Stimulated activated CD4-positive, alpha-beta T cell treated with anti-CD3 and anti-CD28 coated beads, Interleukin-12 subunit alpha, Interleukin-12 subunit beta, amount 100 ng/mL, for 24 hours (primary cell): ENCODE results near the gene RNU11.
A peak's percentile ranks its signal among the peaks of the same experiment; 100 is the strongest.
"Not testable (repeated sequence)": the region's sequence is repeated elsewhere in the genome, so short reads cannot be mapped to it uniquely, and the experiment has no call there.

Experiments used
- DNase-seq, 2 experiments: peaks; one replicate each; pipeline ENCODE4 v3.0.0-alpha.2; 2020; ENCODE audit warnings: low read depth in 2 of 2

Gene RNU11

GRCh38 chr1:28663871-28664470 is 15.6 kb downstream of the RNU11 start:
- no peak for DNase-seq

GRCh38 chr1:28666806-28667205 is 18.4 kb downstream of the RNU11 start:
- DNase-seq, result no peak

GRCh38 chr1:28668191-28668955 is 20.0 kb downstream of the RNU11 start, which contains the start of gene GMEB1:
TSS of gene GMEB1 (plus strand) at chr1:28668784. CDS start at chr1:28683613, 14,829 bp downstream.
- DNase-seq, result peak; percentile 72 to 78

GRCh38 chr1:28668956-28669723 is 20.7 kb downstream of the RNU11 start:
- peak; percentile 26 to 28 for DNase-seq

- DNase-seq, result no peak
Measured at GRCh38 chr1:28671254-28671780, 22.9 kb downstream of the RNU11 start.

- not testable (repeated sequence) for DNase-seq
Measured at GRCh38 chr1:28672971-28673370, 24.6 kb downstream of the RNU11 start.

- DNase-seq, result no peak
Measured at GRCh38 chr1:28675924-28676257, 27.5 kb downstream of the RNU11 start.

GRCh38 chr1:28680151-28680550 is 31.8 kb downstream of the RNU11 start:
- DNase-seq, result no peak

- DNase-seq, result no peak
Measured at GRCh38 chr1:28682840-28683239, 34.4 kb downstream of the RNU11 start.

- DNase-seq, result no peak
Measured at GRCh38 chr1:28684937-28685336, 36.5 kb downstream of the RNU11 start.

GRCh38 chr1:28691627-28692026 is 43.2 kb downstream of the RNU11 start:
- DNase-seq, result not testable (repeated sequence)
